Measurements from ENCODE around the gene KIFC3.

DNA sequence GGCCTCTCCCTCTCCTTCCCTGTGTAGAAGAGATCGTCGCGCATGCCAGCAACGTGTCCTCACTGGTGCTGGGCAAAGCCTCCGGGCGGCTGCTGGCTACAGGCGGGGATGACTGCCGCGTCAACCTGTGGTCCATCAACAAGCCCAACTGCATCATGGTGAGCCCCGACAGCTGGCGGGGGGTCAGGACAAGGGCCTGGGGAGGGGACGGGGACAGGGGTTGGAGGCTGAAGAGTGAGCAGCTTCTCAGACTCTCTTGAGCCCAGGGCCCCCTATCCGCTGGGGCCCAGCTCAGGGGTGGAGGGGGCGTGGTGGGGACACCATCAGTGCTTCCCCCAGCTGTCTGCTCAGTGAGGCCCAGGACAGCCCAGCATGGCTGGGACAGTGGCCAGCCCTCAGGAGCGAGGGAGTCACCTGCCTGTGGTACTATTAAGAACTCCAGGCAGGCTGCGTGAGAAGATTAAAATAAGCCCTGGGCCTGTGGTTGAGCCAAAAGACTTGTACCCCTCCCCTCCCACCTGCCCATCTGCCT lies 60.6 kb downstream of the KIFC3 start:
- no peak for TF ChIP-seq EZH2 (IDR thresholded peaks at IDR 0.05; ENCODE audit: low read length, missing control alignments)
- TF ChIP-seq, protein P1, sequence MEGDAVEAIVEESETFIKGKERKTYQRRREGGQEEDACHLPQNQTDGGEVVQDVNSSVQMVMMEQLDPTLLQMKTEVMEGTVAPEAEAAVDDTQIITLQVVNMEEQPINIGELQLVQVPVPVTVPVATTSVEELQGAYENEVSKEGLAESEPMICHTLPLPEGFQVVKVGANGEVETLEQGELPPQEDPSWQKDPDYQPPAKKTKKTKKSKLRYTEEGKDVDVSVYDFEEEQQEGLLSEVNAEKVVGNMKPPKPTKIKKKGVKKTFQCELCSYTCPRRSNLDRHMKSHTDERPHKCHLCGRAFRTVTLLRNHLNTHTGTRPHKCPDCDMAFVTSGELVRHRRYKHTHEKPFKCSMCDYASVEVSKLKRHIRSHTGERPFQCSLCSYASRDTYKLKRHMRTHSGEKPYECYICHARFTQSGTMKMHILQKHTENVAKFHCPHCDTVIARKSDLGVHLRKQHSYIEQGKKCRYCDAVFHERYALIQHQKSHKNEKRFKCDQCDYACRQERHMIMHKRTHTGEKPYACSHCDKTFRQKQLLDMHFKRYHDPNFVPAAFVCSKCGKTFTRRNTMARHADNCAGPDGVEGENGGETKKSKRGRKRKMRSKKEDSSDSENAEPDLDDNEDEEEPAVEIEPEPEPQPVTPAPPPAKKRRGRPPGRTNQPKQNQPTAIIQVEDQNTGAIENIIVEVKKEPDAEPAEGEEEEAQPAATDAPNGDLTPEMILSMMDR (conservative IDR thresholded peaks at IDR 0.05 in 1 of 2, IDR thresholded peaks at IDR 0.05 in 1 of 2; ENCODE audit: low read depth in 1 of 2, low read length in 2 of 2): no peak
